Mesenchymal stem cell (in vitro differentiated cells and primary cell): ENCODE data around the gene FTL.

Source experiments
- DNase-seq: peaks from one replicate; pipeline ENCODE4 v3.0.0-alpha.2; 2013
- H2AFZ ChIP-seq: one replicate; pipeline ENCODE4 v1.6.1; 2013; ENCODE audit warnings: low read depth, mild to moderate bottlenecking, control low read depth, inconsistent platforms, low read length, moderate library complexity
- H2AK5ac ChIP-seq: 2 replicates; pipeline ENCODE4 v1.6.1; 2013; ENCODE audit warnings: low read length, moderate library complexity, mild to moderate bottlenecking, inconsistent platforms; ENCODE audit not compliant: severe bottlenecking
- H2BK120ac ChIP-seq: one replicate; pipeline ENCODE4 v1.6.1; 2013; ENCODE audit warnings: low read depth, mild to moderate bottlenecking, inconsistent platforms, low read length, moderate library complexity
- H2BK12ac ChIP-seq, 2 experiments: one replicate each; pipeline ENCODE4 v1.6.1; 2013; ENCODE audit warnings: inconsistent platforms in 2 of 2, low read length in 2 of 2, mild to moderate bottlenecking in 2 of 2, moderate library complexity in 2 of 2, control low read depth in 1 of 2
- H2BK15ac ChIP-seq: one replicate; pipeline ENCODE4 v1.6.1; 2013; ENCODE audit warnings: mild to moderate bottlenecking, low read depth, inconsistent platforms; ENCODE audit not compliant: poor library complexity, severe bottlenecking
- H2BK5ac ChIP-seq: 2 replicates; pipeline ENCODE4 v1.6.1; 2013; ENCODE audit warnings: low read depth, mild to moderate bottlenecking, low read length, control low read depth, inconsistent platforms; ENCODE audit not compliant: poor library complexity, severe bottlenecking
- H3K14ac ChIP-seq, 2 experiments: one replicate each; pipeline ENCODE4 v1.6.1; 2013; ENCODE audit warnings: inconsistent platforms in 2 of 2, low read length in 2 of 2, control low read depth in 1 of 2, mild to moderate bottlenecking in 1 of 2, moderate library complexity in 1 of 2
- H3K18ac ChIP-seq, 2 experiments: one replicate each; pipeline ENCODE4 v1.6.1; 2013; ENCODE audit warnings: inconsistent platforms in 2 of 2, low read length in 2 of 2, control low read depth in 1 of 2, low read depth in 1 of 2, mild to moderate bottlenecking in 1 of 2
- H3K23ac ChIP-seq, 2 experiments: one replicate each; pipeline ENCODE4 v1.6.1; 2013; ENCODE audit warnings: inconsistent platforms in 2 of 2, low read length in 2 of 2, mild to moderate bottlenecking in 2 of 2, moderate library complexity in 2 of 2, control low read depth in 1 of 2
- H3K27ac ChIP-seq: 2 replicates; pipeline ENCODE4 v1.5.1; 2013; ENCODE audit warnings: mild to moderate bottlenecking, moderate library complexity, low read length, control low read depth, inconsistent platforms; ENCODE audit not compliant: poor library complexity, severe bottlenecking
- H3K27me3 ChIP-seq, 2 experiments: 2 replicates each; pipeline versions ENCODE4 v1.6.1 to v1.7.0; 2013; ENCODE audit warnings: low read length in 2 of 2, mild to moderate bottlenecking in 2 of 2, moderate library complexity in 2 of 2, control low read depth in 1 of 2, inconsistent platforms in 1 of 2; ENCODE audit not compliant: control insufficient read depth in 1 of 2, insufficient read depth in 1 of 2
- H3K36me3 ChIP-seq, 2 experiments: 2 replicates each; pipeline versions ENCODE4 v1.6.1 to v1.7.0; 2013; ENCODE audit warnings: low read length in 2 of 2, control low read depth in 1 of 2, inconsistent platforms in 1 of 2, low read depth in 1 of 2, mild to moderate bottlenecking in 1 of 2; ENCODE audit not compliant: insufficient read depth in 2 of 2, control insufficient read depth in 1 of 2
- H3K4ac ChIP-seq, 2 experiments: one replicate each; pipeline ENCODE4 v1.6.1; 2013; ENCODE audit warnings: inconsistent platforms in 2 of 2, low read length in 2 of 2, mild to moderate bottlenecking in 2 of 2, moderate library complexity in 2 of 2, control low read depth in 1 of 2, low read depth in 1 of 2
- H3K4me1 ChIP-seq: 2 replicates; pipeline ENCODE4 v1.6.1; 2013; ENCODE audit warnings: low read depth, low read length, control low read depth; ENCODE audit not compliant: control insufficient read depth, insufficient read depth
- H3K4me2 ChIP-seq: 2 replicates; pipeline ENCODE4 v1.6.1; 2013; ENCODE audit warnings: low read length, mild to moderate bottlenecking, inconsistent platforms; ENCODE audit not compliant: poor library complexity, severe bottlenecking
- H3K4me3 ChIP-seq, 2 experiments: 2 replicates each; pipeline versions ENCODE4 v1.5.1 to v1.7.0; 2013; ENCODE audit warnings: low read length in 2 of 2, mild to moderate bottlenecking in 2 of 2, control low read depth in 1 of 2, low read depth in 1 of 2; ENCODE audit not compliant: insufficient read depth in 1 of 2
- H3K79me1 ChIP-seq: replicated peaks from 2 replicates; pipeline ENCODE4 v1.6.1; 2013; ENCODE audit warnings: mild to moderate bottlenecking, control low read depth, low read length, inconsistent platforms; ENCODE audit not compliant: poor library complexity, severe bottlenecking
- H3K9ac ChIP-seq: 2 replicates; pipeline ENCODE4 v1.7.0; 2013; ENCODE audit warnings: mild to moderate bottlenecking, low read length, moderate library complexity
- H3K9me3 ChIP-seq: 2 replicates; pipeline ENCODE4 v1.7.0; 2013; ENCODE audit warnings: mild to moderate bottlenecking, low read length; ENCODE audit not compliant: control insufficient read depth
- H4K8ac ChIP-seq: one replicate; pipeline ENCODE4 v1.6.1; 2013; ENCODE audit warnings: inconsistent platforms, mild to moderate bottlenecking, low read length, moderate library complexity
- H4K91ac ChIP-seq: one replicate; pipeline ENCODE4 v1.6.1; 2013; ENCODE audit warnings: mild to moderate bottlenecking, low read length, inconsistent platforms
- WGBS: methylation state at CpG from one replicate; pipeline ENCODE4 v1.1.7; 2013; ENCODE audit warnings: mixed read lengths; 5-methylcytosine and 5-hydroxymethylcytosine counted together

Gene FTL

DNA sequence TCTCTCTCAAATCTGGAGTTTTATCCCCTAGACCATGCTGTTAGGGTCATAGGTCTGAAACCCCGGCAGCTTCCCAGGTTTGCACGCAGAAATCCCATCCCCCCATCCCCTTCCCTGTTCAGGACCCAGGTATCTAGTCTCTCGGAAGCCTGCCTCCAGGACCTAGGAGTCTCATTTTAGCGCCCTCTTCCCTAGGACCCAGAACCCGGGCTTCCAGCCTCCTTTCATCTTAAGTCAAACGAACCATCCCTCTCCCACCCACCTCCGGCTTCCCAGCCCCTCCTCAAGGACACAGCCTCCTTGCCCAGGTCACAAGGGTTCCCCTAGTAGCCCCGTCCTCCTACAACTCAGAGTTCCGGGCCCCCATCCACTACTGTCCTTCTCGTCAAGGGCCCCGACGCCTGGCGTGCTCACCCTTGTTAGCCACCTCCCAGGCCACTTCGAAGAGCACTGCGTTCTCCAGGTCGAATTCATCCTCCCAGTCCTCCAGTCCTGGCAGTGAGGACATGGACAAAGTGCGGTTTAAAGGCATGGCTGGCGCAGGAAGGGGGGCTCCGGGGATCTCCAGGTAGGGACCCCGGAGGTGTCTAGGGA lies 27.6 kb downstream of the FTL start:
- Histone ChIP-seq H2BK15ac (peak overlapping the region; percentile 1), H3K4me1 (peaks cover 26% of the 10 kb centered on the region), H4K8ac (peak overlapping the region; percentile 1), H3K4ac (peak overlapping the region; percentile 27 to 89), H3K14ac (peak overlapping the region in 1 of 2 experiments; percentile 45), H2AK5ac (no peak overlapping the region), H3K4me2 (peak overlapping the region; percentile 87), H3K27ac (peak overlapping the region; percentile 78), H2BK120ac (no peak overlapping the region), H3K4me3 (peak overlapping the region; percentile 75 to 97), H3K79me1 (peaks cover 23% of the 10 kb centered on the region), H2BK12ac (peak overlapping the region in 1 of 2 experiments; percentile 90), H3K27me3 (no peaks in the 10 kb centered on the region), H3K9ac (peak overlapping the region; percentile 97), H3K23ac (peak overlapping the region in 1 of 2 experiments; percentile 90), H3K18ac (peak overlapping the region; percentile 75 to 98), H3K36me3 (peaks cover 23 to 37% of the 10 kb centered on the region in 2 experiments), H2BK5ac (peak overlapping the region; percentile 20), H4K91ac (peak overlapping the region; percentile 66), H2AFZ (peak overlapping the region; percentile 29), H3K9me3 (no peaks in the 10 kb centered on the region)
- peak; percentile 32 for DNase-seq
- under 1% methylated on average over 20 of the region's 20 CpGs for WGBS

DNA sequence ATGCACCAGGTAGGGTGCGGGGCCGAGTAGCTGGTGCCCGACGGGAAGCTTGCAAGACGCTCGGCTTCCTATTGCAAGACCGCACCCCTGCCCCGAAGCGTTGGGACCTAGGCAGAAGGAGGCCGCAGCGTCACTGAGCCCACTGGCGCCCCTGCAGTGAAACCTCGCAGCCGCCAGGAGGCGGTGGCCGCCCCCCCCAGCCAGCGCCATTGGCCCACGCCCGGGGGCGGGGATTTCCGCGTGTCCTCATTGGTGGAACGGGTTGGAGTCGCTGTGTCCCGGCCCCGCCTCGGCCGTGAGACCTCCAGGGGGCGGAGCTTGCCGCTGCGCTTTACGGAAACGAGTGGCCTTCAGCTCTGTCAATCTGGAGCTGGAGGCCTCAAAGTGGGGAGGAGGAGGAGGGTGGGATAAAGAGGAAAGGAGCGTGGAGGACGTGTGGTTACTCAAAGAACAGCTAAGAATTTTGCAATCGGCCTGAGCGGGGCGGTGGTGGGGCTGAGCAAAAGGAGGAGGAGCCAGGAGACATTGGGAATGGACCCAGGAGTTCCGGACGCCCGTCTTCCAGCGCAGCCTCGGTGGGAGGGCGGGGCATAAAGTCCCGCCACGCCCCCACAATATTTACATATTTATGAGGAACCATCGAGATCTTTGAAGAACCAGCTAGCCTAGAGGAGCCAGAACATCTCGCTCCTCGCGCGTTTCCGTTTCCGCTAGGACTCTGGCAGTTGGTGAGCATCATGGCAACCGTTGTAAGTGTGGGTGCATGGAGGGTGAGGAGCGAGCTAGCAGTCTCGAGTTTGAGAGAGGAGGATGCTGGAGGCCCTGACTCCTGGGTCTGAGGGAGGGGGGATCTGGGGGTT lies 28.3 kb downstream of the FTL start, which contains the start of the genes GYS1 and RUVBL2:
Gene GYS1 (minus strand): TSS at position 135 of the 860 bp plus-strand sequence. CDS start 197 bp downstream, outside the sequence.
Gene RUVBL2 (plus strand): TSS at position 713 of the 860 bp plus-strand sequence. CDS start 25 bp downstream, at position 738.
- Histone ChIP-seq H3K36me3 (peaks cover 17 to 30% of the 10 kb centered on the region in 2 experiments), H2BK120ac (no peak within 1 kb of the TSS), H3K23ac (peak within 1 kb of the TSS in 1 of 2 experiments; percentile 90), H2BK5ac (peak within 1 kb of the TSS; percentile 20), H3K9me3 (no peaks in the 10 kb centered on the region), H3K9ac (peak within 1 kb of the TSS; percentile 97), H3K4me2 (peak within 1 kb of the TSS; percentile 90), H3K4me1 (peaks cover 31% of the 10 kb centered on the region), H2AFZ (peak within 1 kb of the TSS; percentile 29), H3K18ac (peak within 1 kb of the TSS; percentile 75 to 98), H4K91ac (peak within 1 kb of the TSS; percentile 66), H3K4me3 (peak within 1 kb of the TSS; percentile 75 to 97), H3K27ac (peak within 1 kb of the TSS; percentile 91), H4K8ac (peak within 1 kb of the TSS; percentile 38), H2BK15ac (peak within 1 kb of the TSS; percentile 1), H3K4ac (peak within 1 kb of the TSS; percentile 27 to 89), H3K14ac (peak within 1 kb of the TSS in 1 of 2 experiments; percentile 45), H2BK12ac (peak within 1 kb of the TSS in 1 of 2 experiments; percentile 90), H3K27me3 (no peaks in the 10 kb centered on the region), H2AK5ac (peak within 1 kb of the TSS; percentile 13), H3K79me1 (peaks cover 23% of the 10 kb centered on the region)
- under 1% methylated on average over 56 of the region's 56 CpGs for WGBS
- DNase-seq, result peak; percentile 100

DNA sequence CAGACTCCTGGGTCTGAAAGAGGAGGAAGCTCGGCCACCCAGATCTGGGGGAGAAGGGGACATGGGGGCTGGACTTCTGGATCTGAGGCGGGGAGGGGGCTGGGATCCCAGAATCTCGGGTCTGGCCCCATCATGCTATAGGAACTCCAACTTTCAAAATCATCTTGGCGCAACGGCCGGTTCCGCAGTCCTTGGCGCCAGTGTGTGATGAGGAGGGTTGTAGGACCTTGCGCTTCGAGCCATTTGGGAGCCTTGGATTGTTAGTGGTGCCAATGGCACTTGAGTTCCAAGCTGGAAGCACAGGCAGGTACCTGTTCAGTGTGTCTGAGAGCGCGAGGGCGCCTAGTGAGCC lies 28.9 kb downstream of the FTL start:
- Histone ChIP-seq H3K27ac (peak overlapping the region; percentile 35), H4K8ac (peak overlapping the region; percentile 38), H2BK5ac (no peak overlapping the region), H3K4me1 (peaks cover 31% of the 10 kb centered on the region), H3K27me3 (no peaks in the 10 kb centered on the region), H3K9me3 (no peaks in the 10 kb centered on the region), H2BK120ac (no peak overlapping the region), H4K91ac (no peak overlapping the region), H2BK15ac (no peak overlapping the region), H2AK5ac (peak overlapping the region; percentile 13), H3K4me3 (peak overlapping the region; percentile 70 to 97), H3K4ac (peak overlapping the region in 1 of 2 experiments; percentile 55), H2BK12ac (peak overlapping the region in 1 of 2 experiments; percentile 10), H3K79me1 (peaks cover 20% of the 10 kb centered on the region), H2AFZ (no peak overlapping the region), H3K4me2 (peak overlapping the region; percentile 90), H3K18ac (no peak overlapping the region), H3K23ac (peak overlapping the region in 1 of 2 experiments; percentile 35), H3K14ac (no peak overlapping the region), H3K9ac (peak overlapping the region; percentile 97), H3K36me3 (peaks cover 11 to 26% of the 10 kb centered on the region in 2 experiments)
- 5% methylated on average over 11 of the region's 13 CpGs for WGBS
- DNase-seq, result no peak

DNA sequence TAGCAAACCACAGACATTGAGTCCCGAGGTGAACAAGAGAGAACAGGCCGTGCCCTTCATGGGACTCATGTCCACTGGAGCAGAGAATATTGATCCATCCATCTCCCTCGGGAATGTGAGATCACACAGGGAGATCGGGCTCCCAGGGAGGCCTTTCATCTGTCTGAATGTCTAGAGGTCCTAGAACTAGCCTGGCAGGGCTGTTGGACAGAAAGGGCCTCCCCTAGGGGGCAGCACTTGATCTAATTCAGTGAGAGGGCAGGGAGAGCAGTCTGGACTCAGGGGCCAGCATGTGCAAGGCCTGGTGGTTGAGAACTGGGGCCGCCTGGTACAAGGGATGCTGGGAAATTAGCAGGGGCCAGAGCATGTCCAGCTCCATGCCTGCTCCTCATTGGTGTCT lies 32.9 kb downstream of the FTL start:
- Histone ChIP-seq H3K4ac (peak overlapping the region in 1 of 2 experiments; percentile 27), H3K79me1 (peaks cover 22% of the 10 kb centered on the region), H2BK120ac (no peak overlapping the region), H3K23ac (no peak overlapping the region), H2BK5ac (no peak overlapping the region), H2BK12ac (no peak overlapping the region), H2AFZ (no peak overlapping the region), H3K27me3 (no peaks in the 10 kb centered on the region), H2BK15ac (no peak overlapping the region), H3K27ac (peak overlapping the region; percentile 34), H4K8ac (no peak overlapping the region), H2AK5ac (no peak overlapping the region), H3K9ac (no peak overlapping the region), H3K4me3 (no peak overlapping the region), H3K4me1 (peaks cover 16% of the 10 kb centered on the region), H3K36me3 (peaks cover 6% of the 10 kb centered on the region in 2 experiments), H3K4me2 (no peak overlapping the region), H4K91ac (no peak overlapping the region), H3K9me3 (no peaks in the 10 kb centered on the region), H3K14ac (no peak overlapping the region), H3K18ac (no peak overlapping the region)
- WGBS, result 86% methylated on average over 5 of the region's 5 CpGs
- peak; percentile 70 for DNase-seq
